ENCODE measurements around the gene SEMA6B. TPM values are rescaled to one million over a fixed set of nuclear protein-coding genes. Genes with fewer than 3 reads are reported as not detected.

The SEMA6B gene
- total and polyA plus RNA-seq, 2 donors (not counting 3 experiments of a cell fraction or from before 2014, with no cell fraction given), result 97.8 to 176 TPM

DNA sequence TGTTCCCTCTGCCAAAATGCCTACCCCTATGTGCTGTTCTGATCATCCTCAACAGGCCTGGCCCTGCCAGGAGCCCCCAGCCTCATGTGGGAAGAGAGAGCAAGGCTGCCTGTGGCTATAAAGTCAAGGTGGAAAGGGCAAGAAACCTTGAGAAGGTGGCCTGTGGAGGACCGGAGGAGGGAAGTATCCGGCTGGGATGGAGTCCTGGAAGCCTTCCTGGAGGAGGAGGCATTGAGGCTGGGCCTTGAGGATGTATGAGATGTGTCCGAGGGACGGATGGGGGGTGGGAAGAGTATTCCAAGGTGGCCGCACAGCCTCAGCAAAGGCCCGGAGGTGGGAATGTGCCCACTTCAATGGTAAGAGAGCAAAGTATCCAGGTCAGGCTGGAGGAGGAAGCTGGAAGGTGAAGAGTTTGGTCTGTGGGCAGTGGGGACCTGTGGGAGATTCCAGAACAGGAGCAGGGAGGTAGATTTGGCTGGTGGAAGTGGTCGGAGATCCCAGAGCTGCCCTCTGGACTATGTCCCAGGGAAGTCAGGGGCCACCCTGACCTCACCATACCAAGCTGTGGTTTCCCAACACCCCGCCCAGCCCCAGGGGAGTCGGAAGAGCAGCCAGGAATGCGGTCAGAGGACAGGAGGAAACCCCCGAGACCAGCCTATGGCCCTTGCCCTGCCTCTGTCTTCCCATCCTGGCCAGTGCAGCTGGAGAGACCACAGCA is 38.2 kb downstream of the SEMA6B start:
- DNase-seq (ENCODE audit: low read depth, low spot score) (no peak), FAIRE-seq (no peak)
- no peak for TF ChIP-seq FOS (IDR thresholded peaks at IDR 0.05; ENCODE audit: borderline replicate concordance, insufficient read depth, low read length)
- no peak for TF ChIP-seq EZH2 (IDR thresholded peaks at IDR 0.05; ENCODE audit: borderline replicate concordance, low read depth, low read length, severe bottlenecking)
- TF ChIP-seq, protein P1, sequence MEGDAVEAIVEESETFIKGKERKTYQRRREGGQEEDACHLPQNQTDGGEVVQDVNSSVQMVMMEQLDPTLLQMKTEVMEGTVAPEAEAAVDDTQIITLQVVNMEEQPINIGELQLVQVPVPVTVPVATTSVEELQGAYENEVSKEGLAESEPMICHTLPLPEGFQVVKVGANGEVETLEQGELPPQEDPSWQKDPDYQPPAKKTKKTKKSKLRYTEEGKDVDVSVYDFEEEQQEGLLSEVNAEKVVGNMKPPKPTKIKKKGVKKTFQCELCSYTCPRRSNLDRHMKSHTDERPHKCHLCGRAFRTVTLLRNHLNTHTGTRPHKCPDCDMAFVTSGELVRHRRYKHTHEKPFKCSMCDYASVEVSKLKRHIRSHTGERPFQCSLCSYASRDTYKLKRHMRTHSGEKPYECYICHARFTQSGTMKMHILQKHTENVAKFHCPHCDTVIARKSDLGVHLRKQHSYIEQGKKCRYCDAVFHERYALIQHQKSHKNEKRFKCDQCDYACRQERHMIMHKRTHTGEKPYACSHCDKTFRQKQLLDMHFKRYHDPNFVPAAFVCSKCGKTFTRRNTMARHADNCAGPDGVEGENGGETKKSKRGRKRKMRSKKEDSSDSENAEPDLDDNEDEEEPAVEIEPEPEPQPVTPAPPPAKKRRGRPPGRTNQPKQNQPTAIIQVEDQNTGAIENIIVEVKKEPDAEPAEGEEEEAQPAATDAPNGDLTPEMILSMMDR (IDR thresholded peaks at IDR 0.05; ENCODE audit: extremely low read depth in 1 of 2, insufficient read depth in 1 of 2, low read depth in 1 of 2, low read length in 2 of 2), result no peak
- no peak for TF ChIP-seq GATA2 (IDR thresholded peaks at IDR 0.05; ENCODE audit: insufficient read depth, insufficient read length, low read depth, low read length)
- TF ChIP-seq, protein P2, sequence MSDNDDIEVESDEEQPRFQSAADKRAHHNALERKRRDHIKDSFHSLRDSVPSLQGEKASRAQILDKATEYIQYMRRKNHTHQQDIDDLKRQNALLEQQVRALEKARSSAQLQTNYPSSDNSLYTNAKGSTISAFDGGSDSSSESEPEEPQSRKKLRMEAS (IDR thresholded peaks at IDR 0.05; ENCODE audit: insufficient read depth, insufficient read length), result no peak
- no peak for TF ChIP-seq POLR2AphosphoS5 (IDR thresholded peaks at IDR 0.05; ENCODE audit: insufficient read depth, low read depth, low read length)
- no peak for TF ChIP-seq POLR2A (IDR thresholded peaks at IDR 0.05; ENCODE audit: low read depth, low read length)
- TF ChIP-seq JUN (IDR thresholded peaks at IDR 0.05; ENCODE audit: borderline replicate concordance, insufficient read depth, insufficient read length, low read depth), result no peak
- no peak for TF ChIP-seq MYC (IDR thresholded peaks at IDR 0.05; ENCODE audit: low read depth, low read length)
- Histone ChIP-seq H3K9me1 (replicated peaks; ENCODE audit: control insufficient read depth, extremely low read depth, insufficient read depth, low read length) (no peaks in the 10 kb centered on the region), H3K9ac (replicated peaks; ENCODE audit: extremely low read depth, insufficient read depth, low read length) (no peak overlapping the region), H3K27me3 (ENCODE audit: control insufficient read depth in 2 of 2, insufficient read depth in 2 of 2, low read length in 2 of 2) (no peaks in the 10 kb centered on the region), H2AFZ (ENCODE audit: low read depth, low read length) (no peak overlapping the region), H4K20me1 (replicated peaks; ENCODE audit: control insufficient read depth, extremely low read depth, insufficient read depth, low read length) (no peaks in the 10 kb centered on the region), H3K36me3 (ENCODE audit: control insufficient read depth in 2 of 2, extremely low read depth in 1 of 2, insufficient read depth in 2 of 2, low read length in 2 of 2) (no peaks in the 10 kb centered on the region), H3K79me2 (ENCODE audit: control insufficient read depth, insufficient read depth, low read length) (no peaks in the 10 kb centered on the region), H3K9me3 (replicated peaks; ENCODE audit: control insufficient read depth, insufficient read depth, low read length) (no peaks in the 10 kb centered on the region), H3K4me1 (ENCODE audit: control insufficient read depth, extremely low read depth, insufficient read depth, low read length) (no peaks in the 10 kb centered on the region), H3K4me3 (replicated peaks in 1 of 3; ENCODE audit: insufficient read depth in 1 of 3, low read depth in 1 of 3, low read length in 3 of 3) (no peak overlapping the region), H3K4me2 (ENCODE audit: insufficient read depth, low read length) (no peak overlapping the region), H3K27ac (ENCODE audit: insufficient read depth, low read depth, low read length) (no peak overlapping the region)
- CTCF ChIA-PET, result interaction anchor here (0.7 to 2.1 kb wide), 3 partner anchors 113 to 254 kb away, joined by 3 to 15 read pairs (median 4); no protein-coding TSS in a partner anchor
- dilution Hi-C loops (cut with MboI; ENCODE audit: extremely low pct_ligation_motif_present, low sequenced_read_pairs), result no loop called here
- BruUV-seq (replicated peaks), result no TSS peak
- POLR2A ChIA-PET, result interaction anchor here (0.6 kb wide), 1 partner anchor 119 kb away, joined by 3 read pairs; no protein-coding TSS in a partner anchor
- intact Hi-C loops (cut with micrococcal nuclease), result no loop called here

All from endothelial cell of umbilical vein (primary cell).